ENCODE measurements around the gene DNAJC6. TPM values are rescaled to one million over a fixed set of nuclear protein-coding genes. Genes with fewer than 3 reads are reported as not detected.

Gene DNAJC6
- total RNA-seq, 1 experiment from 2014 or later, result 4.0 TPM

DNA sequence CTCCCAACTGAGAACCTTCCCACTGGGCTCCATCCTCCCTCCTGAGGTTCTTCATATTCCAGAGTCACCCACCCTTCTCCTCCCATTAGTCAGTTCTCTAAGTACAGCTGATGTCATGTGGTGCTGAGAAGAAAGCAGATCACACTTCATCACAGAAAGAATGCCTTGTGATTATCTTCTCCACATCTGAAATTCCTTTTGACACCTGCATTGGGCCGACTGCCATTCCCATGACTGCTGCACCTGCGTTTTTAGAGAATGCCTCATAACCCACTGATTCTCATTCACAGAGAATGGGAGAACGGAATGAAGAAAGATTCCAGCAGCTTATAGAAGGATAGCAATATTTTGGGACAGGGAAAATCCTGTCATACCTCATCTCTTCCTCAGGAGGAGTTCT, 125.4 kb downstream of the DNAJC6 start:
- no peak overlapping the region for H3K4me3 ChIP-seq (ENCODE audit: low read depth in 2 of 2, low read length in 2 of 2)
- DNase-seq (ENCODE audit: low read depth, low spot score) (no peak), ATAC-seq (no peak)
- no peaks in the 10 kb centered on the region for H3K27me3 ChIP-seq (ENCODE audit: control insufficient read depth, insufficient read depth, low read length)
- ChIA-PET CTCF (no interaction called here), POLR2A (no interaction called here)
- no peaks in the 10 kb centered on the region for H3K4me1 ChIP-seq (ENCODE audit: control insufficient read depth, insufficient read depth, low read length)
- no TSS peak for BruUV-seq (replicated peaks)
- TF ChIP-seq TCF7L2 (IDR thresholded peaks at IDR 0.05; ENCODE audit: low read depth, low read length) (no peak), SIN3A (IDR thresholded peaks at IDR 0.05; ENCODE audit: borderline replicate concordance, insufficient read depth, low read depth, low read length) (no peak), POLR2AphosphoS5 (IDR thresholded peaks at IDR 0.05; ENCODE audit: low read depth, low read length) (no peak)
- TF ChIP-seq, protein P1, sequence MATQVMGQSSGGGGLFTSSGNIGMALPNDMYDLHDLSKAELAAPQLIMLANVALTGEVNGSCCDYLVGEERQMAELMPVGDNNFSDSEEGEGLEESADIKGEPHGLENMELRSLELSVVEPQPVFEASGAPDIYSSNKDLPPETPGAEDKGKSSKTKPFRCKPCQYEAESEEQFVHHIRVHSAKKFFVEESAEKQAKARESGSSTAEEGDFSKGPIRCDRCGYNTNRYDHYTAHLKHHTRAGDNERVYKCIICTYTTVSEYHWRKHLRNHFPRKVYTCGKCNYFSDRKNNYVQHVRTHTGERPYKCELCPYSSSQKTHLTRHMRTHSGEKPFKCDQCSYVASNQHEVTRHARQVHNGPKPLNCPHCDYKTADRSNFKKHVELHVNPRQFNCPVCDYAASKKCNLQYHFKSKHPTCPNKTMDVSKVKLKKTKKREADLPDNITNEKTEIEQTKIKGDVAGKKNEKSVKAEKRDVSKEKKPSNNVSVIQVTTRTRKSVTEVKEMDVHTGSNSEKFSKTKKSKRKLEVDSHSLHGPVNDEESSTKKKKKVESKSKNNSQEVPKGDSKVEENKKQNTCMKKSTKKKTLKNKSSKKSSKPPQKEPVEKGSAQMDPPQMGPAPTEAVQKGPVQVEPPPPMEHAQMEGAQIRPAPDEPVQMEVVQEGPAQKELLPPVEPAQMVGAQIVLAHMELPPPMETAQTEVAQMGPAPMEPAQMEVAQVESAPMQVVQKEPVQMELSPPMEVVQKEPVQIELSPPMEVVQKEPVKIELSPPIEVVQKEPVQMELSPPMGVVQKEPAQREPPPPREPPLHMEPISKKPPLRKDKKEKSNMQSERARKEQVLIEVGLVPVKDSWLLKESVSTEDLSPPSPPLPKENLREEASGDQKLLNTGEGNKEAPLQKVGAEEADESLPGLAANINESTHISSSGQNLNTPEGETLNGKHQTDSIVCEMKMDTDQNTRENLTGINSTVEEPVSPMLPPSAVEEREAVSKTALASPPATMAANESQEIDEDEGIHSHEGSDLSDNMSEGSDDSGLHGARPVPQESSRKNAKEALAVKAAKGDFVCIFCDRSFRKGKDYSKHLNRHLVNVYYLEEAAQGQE (IDR thresholded peaks at IDR 0.05; ENCODE audit: insufficient read depth in 1 of 2, low read depth in 2 of 2, low read length in 1 of 2), result no peak
- TF ChIP-seq, protein P2, sequence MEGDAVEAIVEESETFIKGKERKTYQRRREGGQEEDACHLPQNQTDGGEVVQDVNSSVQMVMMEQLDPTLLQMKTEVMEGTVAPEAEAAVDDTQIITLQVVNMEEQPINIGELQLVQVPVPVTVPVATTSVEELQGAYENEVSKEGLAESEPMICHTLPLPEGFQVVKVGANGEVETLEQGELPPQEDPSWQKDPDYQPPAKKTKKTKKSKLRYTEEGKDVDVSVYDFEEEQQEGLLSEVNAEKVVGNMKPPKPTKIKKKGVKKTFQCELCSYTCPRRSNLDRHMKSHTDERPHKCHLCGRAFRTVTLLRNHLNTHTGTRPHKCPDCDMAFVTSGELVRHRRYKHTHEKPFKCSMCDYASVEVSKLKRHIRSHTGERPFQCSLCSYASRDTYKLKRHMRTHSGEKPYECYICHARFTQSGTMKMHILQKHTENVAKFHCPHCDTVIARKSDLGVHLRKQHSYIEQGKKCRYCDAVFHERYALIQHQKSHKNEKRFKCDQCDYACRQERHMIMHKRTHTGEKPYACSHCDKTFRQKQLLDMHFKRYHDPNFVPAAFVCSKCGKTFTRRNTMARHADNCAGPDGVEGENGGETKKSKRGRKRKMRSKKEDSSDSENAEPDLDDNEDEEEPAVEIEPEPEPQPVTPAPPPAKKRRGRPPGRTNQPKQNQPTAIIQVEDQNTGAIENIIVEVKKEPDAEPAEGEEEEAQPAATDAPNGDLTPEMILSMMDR (IDR thresholded peaks at IDR 0.05), result no peak
- in situ Hi-C loops (cut with HindIII; ENCODE audit: low pct_unique_long_range_greater_than_20kb, low sequenced_read_pairs) (no loop called here), intact Hi-C loops (cut with micrococcal nuclease; ENCODE audit: unreplicated experiment) (no loop called here)
- no peaks in the 10 kb centered on the region for H3K9me3 ChIP-seq (ENCODE audit: control insufficient read depth, insufficient read depth, low read depth, low read length)
- peaks cover 8% of the 10 kb centered on the region for H3K36me3 ChIP-seq (ENCODE audit: control insufficient read depth, insufficient read depth, low read length)
- H3K27ac ChIP-seq (ENCODE audit: low read length), result no peak overlapping the region

DNA sequence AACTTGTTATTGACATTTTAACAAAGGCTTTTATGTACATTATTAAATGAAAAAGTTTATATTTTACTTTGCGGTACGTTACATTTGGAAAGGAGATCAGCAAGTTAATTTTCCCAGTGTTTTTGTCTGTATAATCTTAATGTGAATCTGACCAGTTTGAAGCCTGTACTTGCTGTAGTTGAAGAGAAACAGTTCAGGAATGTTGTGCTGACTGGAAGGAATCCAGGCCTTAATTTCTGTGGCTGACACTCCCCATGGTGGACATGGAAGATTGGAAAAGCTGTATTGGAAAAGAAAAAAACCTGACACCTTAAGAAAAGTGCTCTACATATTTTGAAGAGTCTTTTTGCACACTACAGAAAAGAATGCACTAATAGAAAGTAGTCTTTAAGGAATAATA, 126.6 kb downstream of the DNAJC6 start:
- H3K4me1 ChIP-seq (ENCODE audit: control insufficient read depth, insufficient read depth, low read length), result no peaks in the 10 kb centered on the region
- DNase-seq (ENCODE audit: low read depth, low spot score) (no peak), ATAC-seq (no peak)
- peaks cover 8% of the 10 kb centered on the region for H3K36me3 ChIP-seq (ENCODE audit: control insufficient read depth, insufficient read depth, low read length)
- ChIA-PET POLR2A (no interaction called here), CTCF (no interaction called here)
- H3K27me3 ChIP-seq (ENCODE audit: control insufficient read depth, insufficient read depth, low read length), result no peaks in the 10 kb centered on the region
- H3K4me3 ChIP-seq (ENCODE audit: low read depth in 2 of 2, low read length in 2 of 2), result no peak overlapping the region
- in situ Hi-C loops (cut with HindIII; ENCODE audit: low pct_unique_long_range_greater_than_20kb, low sequenced_read_pairs), result no loop called here
- intact Hi-C loops (cut with micrococcal nuclease; ENCODE audit: unreplicated experiment), result no loop called here
- no peaks in the 10 kb centered on the region for H3K9me3 ChIP-seq (ENCODE audit: control insufficient read depth, insufficient read depth, low read depth, low read length)
- TF ChIP-seq, protein P2 (IDR thresholded peaks at IDR 0.05), result no peak
- TF ChIP-seq SIN3A (IDR thresholded peaks at IDR 0.05; ENCODE audit: borderline replicate concordance, insufficient read depth, low read depth, low read length) (no peak), POLR2AphosphoS5 (IDR thresholded peaks at IDR 0.05; ENCODE audit: low read depth, low read length) (no peak), TCF7L2 (IDR thresholded peaks at IDR 0.05; ENCODE audit: low read depth, low read length) (no peak)
- TF ChIP-seq, protein P1 (IDR thresholded peaks at IDR 0.05; ENCODE audit: insufficient read depth in 1 of 2, low read depth in 2 of 2, low read length in 1 of 2), result no peak
- BruUV-seq (replicated peaks), result no TSS peak
- H3K27ac ChIP-seq (ENCODE audit: low read length), result no peak overlapping the region
